Measurements from ENCODE around the gene ARL16.

Gene ARL16

GRCh38 chr17:81714412-81715106, 31.0 kb upstream of the ARL16 start:
- no peak for TF ChIP-seq FOXP2 (optimal IDR thresholded peaks at IDR 0.05; ENCODE audit: borderline replicate concordance, extremely low read depth, extremely low read length, insufficient read depth)
- no peak for TF ChIP-seq REST (IDR thresholded peaks at IDR 0.05; ENCODE audit: insufficient read depth in 1 of 2, low read depth in 2 of 2, low read length in 2 of 2)
- no peak for TF ChIP-seq POLR2AphosphoS5 (IDR thresholded peaks at IDR 0.05; ENCODE audit: low read depth, low read length)
- TF ChIP-seq TAF1 (IDR thresholded peaks at IDR 0.05; ENCODE audit: borderline replicate concordance, insufficient read depth, low read length) = no peak
- no peak for TF ChIP-seq SIN3A (IDR thresholded peaks at IDR 0.05; ENCODE audit: borderline replicate concordance, insufficient read depth, low read length)

- no peak for TF ChIP-seq POLR2AphosphoS5 (IDR thresholded peaks at IDR 0.05; ENCODE audit: low read depth, low read length)
- TF ChIP-seq TAF1 (IDR thresholded peaks at IDR 0.05; ENCODE audit: borderline replicate concordance, insufficient read depth, low read length) = no peak
- TF ChIP-seq REST (IDR thresholded peaks at IDR 0.05; ENCODE audit: insufficient read depth in 1 of 2, low read depth in 2 of 2, low read length in 2 of 2) = no peak
- TF ChIP-seq FOXP2 (optimal IDR thresholded peaks at IDR 0.05; ENCODE audit: borderline replicate concordance, extremely low read depth, extremely low read length, insufficient read depth) = no peak
- TF ChIP-seq SIN3A (IDR thresholded peaks at IDR 0.05; ENCODE audit: borderline replicate concordance, insufficient read depth, low read length) = no peak
Measured at GRCh38 chr17:81713556-81714411, 30.2 kb upstream of the ARL16 start.

DNA sequence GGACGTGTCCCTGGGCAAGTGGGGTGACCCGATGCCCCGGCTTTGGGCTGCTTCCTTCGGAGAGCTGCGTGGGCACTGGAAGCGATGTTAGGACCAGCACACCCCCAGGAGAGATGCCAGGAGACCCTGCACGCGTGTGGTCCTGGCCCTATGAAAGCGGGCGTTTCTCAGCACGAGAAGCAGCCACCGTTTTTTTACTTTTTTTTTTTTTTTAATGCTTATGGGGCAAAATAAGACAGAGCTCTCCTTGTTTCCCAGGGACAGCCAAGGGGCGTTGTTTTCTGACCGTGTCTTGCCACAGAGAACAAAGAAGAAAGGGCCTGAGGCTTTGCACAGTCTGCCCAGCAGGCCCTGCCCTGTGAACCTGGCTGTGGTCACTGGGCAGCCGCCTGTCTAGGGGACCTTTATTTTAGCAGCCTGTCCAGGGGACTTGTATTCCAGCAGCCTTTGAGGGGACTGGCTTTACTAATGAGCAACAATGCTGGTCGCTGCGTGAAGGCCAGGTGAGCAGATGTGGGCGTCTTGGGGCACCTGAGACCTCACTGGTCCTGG, 29.5 kb upstream of the ARL16 start:
- TF ChIP-seq SIN3A (IDR thresholded peaks at IDR 0.05; ENCODE audit: borderline replicate concordance, insufficient read depth, low read length) (no peak), REST (IDR thresholded peaks at IDR 0.05; ENCODE audit: insufficient read depth in 1 of 2, low read depth in 2 of 2, low read length in 2 of 2) (no peak), POLR2AphosphoS5 (IDR thresholded peaks at IDR 0.05; ENCODE audit: low read depth, low read length) (no peak), TAF1 (IDR thresholded peaks at IDR 0.05; ENCODE audit: borderline replicate concordance, insufficient read depth, low read length) (no peak), FOXP2 (optimal IDR thresholded peaks at IDR 0.05; ENCODE audit: borderline replicate concordance, extremely low read depth, extremely low read length, insufficient read depth) (no peak)

DNA sequence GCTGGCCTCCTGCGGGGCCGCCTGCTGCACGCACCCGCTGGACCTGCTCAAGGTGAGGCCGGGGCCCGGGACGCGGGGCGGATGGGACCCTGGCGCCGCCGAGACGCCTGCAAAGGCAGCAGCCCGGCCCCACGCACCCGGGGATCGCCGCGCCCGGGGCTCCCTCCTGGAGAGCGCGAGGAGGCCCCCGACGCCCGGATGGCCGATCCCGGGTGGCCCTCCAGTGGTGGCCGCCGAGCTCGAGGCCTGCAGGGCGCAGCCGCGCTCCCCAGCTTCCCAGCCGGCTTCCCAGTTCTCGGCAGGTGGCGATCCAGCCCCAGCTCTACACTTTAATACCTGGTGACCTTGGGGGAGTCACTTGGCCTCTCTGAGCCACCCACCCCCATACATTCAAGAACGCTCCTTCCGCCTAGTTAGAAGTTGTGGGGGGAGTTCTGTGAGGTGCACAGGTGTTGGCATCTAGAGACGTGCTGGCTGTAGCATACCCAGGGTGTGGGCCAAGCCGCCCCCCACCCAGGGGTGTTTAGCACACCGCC, 28.9 kb upstream of the ARL16 start:
- TF ChIP-seq POLR2AphosphoS5 (IDR thresholded peaks at IDR 0.05; ENCODE audit: low read depth, low read length) = no peak
- TF ChIP-seq REST (IDR thresholded peaks at IDR 0.05; ENCODE audit: insufficient read depth in 1 of 2, low read depth in 2 of 2, low read length in 2 of 2) = no peak
- no peak for TF ChIP-seq FOXP2 (optimal IDR thresholded peaks at IDR 0.05; ENCODE audit: borderline replicate concordance, extremely low read depth, extremely low read length, insufficient read depth)
- no peak for TF ChIP-seq TAF1 (IDR thresholded peaks at IDR 0.05; ENCODE audit: borderline replicate concordance, insufficient read depth, low read length)
- no peak for TF ChIP-seq SIN3A (IDR thresholded peaks at IDR 0.05; ENCODE audit: borderline replicate concordance, insufficient read depth, low read length)
